ENCODE results near the gene MAD1L1.

GRCh38 chr7:2060701-2061100 is 172.0 kb downstream of the MAD1L1 start:
- no peak for TF ChIP-seq CTCF (IDR thresholded peaks at IDR 0.05; ENCODE audit: insufficient read depth, low read depth, low read length)
- no peak for TF ChIP-seq EZH2 (IDR thresholded peaks at IDR 0.05; ENCODE audit: insufficient read depth, low read length)
